GM12873 (cell line): ENCODE results near the gene TSHB.

ENCODE experiments used
- TF ChIP-seq, protein P1 (sequence below): IDR thresholded peaks from 2 replicates; pipeline ENCODE4 v1.5.1; 2012; ENCODE audit warnings: low read depth, mild to moderate bottlenecking, moderate library complexity, low read length, control low read depth; ENCODE audit not compliant: insufficient read depth; ENCODE audit errors: missing control alignments

The TSHB gene

DNA sequence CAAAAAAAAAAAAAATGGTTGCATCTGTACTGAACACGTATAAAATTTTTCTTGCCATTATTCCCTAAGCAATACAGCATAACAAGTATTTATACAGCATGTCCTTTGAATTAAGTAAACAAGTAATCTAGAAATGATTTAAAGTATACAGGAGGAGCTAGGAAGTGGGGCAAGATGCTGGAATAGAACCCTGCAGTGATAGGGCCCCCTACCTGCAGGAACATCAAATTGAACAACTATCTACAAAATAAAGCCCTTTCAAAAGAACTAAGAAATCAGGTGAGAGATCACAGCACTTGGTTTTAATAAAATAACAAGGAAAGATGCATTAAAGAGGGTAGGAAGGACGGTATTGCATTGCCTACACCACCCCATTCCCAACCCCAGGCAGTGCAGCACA lies 10.9 kb downstream of the TSHB start:
- TF ChIP-seq, protein P1, sequence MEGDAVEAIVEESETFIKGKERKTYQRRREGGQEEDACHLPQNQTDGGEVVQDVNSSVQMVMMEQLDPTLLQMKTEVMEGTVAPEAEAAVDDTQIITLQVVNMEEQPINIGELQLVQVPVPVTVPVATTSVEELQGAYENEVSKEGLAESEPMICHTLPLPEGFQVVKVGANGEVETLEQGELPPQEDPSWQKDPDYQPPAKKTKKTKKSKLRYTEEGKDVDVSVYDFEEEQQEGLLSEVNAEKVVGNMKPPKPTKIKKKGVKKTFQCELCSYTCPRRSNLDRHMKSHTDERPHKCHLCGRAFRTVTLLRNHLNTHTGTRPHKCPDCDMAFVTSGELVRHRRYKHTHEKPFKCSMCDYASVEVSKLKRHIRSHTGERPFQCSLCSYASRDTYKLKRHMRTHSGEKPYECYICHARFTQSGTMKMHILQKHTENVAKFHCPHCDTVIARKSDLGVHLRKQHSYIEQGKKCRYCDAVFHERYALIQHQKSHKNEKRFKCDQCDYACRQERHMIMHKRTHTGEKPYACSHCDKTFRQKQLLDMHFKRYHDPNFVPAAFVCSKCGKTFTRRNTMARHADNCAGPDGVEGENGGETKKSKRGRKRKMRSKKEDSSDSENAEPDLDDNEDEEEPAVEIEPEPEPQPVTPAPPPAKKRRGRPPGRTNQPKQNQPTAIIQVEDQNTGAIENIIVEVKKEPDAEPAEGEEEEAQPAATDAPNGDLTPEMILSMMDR = no peak

DNA sequence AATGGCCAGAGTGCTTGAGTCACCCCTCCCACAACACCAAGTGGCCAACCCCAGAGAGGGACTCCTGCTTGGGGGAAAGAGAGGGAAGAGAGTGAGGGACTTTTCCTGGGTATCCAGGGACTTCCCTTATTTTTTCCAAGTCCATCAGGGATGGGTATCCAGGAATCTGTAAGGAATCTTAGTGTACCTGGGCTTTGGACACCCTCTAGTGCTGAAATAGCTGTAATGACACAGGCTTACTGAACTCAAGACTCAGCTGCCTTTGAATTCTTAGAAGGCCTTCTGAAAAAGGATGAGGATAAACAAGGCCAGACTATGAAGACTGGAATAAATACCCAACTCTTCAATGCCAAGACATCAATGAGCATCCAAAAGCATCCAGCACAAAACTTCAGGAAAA lies 12.0 kb downstream of the TSHB start:
- TF ChIP-seq, protein P1 = peak; percentile 28

DNA sequence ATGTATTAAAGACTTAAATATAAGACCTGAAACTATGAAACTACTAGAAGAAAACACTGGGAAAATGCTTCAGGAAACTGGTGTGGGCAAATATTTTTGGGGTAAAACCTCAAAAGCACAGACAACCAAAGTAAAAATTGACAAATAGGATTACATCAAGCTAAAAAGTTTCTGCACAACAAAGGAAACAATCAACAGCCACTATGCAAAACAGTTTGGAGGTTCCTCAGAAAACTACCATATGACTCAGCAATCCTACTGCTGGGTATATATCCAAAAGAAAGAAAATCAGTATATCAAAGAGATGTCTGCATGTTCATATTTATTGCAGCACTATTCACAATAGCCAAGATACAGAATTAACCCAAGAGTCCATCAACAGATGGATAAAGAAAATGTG lies 17.1 kb downstream of the TSHB start:
- TF ChIP-seq, protein P1 = no peak

DNA sequence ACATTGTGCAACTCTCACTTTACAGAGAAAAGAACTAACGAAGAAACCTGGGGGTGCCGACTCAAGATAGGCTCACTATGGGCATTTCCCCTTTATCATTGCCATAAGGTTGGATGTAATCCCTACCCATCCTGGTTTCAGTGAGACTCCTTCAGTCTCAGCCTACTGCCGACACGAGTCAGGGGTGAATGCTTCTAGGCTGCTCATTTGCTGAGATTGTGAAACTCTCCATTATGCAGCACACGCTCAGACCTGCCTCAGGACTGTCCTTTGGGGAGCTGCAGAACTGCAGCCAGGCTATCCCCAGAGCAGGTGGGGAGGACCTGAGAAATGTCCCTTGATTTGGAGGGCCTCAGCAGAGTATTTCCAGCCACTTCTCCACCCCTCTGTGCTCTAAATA lies 22.2 kb downstream of the TSHB start:
- TF ChIP-seq, protein P1 = no peak

DNA sequence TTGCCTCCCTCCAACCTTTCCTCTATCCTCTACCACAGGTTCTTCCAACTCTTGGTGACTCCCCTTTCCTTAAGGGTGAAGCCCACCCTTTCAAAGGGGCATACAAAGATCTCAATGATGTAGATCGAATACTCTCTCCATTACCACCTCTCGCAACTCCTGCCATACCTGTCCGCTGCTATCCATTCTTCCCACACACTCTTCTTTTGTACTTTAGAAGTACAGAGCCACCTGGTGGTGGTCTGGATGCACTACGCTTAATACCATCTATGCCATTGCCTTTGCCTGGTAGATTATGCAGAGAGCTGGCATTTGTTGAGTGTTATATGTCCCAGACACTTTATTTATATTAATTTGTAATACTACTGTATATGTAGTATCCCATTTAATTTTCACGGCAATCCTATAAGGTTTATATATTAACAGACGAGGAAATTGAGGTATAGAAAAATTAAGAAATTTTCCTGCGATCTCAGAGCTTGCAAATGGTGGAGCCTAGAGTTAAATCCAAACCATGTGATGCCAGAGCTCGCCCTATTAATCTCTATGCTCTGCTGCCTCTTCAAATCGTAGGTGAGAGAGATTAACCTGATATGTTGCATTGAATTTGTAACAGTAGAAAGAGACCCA lies 22.9 kb downstream of the TSHB start:
- TF ChIP-seq, protein P1 = peak; percentile 84

DNA sequence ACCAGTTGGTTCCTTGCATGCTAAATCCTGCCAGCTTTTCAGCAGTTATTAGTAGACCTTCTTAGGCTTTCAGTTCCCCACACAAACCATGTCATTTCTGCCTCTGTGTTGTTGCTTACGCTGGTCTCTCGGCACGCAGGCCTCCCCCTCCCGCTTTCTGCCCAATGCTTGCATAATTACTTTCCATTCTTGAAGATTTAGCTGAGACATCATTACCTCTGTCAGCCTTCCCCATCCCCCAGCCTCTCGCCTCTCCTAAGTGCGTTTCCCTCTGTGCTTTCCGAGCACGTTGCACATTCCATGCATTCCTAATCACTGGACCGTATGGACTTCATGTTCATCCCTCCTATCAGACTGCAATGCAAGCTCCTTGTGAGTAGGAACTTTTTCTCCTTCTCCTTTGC lies 26.8 kb downstream of the TSHB start:
- TF ChIP-seq, protein P1 = no peak

DNA sequence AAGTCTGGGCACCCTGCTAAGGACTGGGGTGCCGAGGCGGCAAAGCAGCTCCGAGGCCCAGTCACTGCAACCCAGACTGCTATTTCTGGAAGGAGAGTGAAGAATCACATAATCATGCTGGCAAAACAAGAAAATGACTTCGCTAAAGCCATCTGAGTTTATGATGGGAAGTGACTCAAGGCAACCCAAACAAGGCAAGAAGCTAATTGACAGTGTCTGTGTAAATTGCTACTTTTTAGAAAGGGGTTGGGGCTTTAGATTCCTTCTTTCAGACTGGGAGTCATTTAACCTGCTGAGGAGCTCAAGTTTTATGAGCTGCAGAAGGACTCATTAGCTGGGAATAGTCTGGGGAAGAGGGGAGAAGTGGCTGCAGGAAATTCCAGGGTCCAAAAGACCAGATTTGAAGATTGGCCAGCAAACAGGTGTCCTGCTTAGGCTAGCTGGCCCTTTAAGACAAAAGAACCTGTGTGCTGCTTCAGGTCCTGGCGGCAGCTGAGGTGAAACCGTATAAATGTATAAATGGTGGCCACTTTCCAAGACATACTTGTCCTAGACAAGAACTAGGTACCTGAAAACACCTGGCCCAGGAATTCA lies 28.1 kb downstream of the TSHB start:
- TF ChIP-seq, protein P1 = no peak
